OCI-LY7 (cell line): ENCODE data around the gene UNKL. TPM values are rescaled to one million over a fixed set of nuclear protein-coding genes. Genes with fewer than 3 reads are reported as not detected.

Experiments
- BruUV-seq: library from RNA; stranded (reverse); fragments of 400-500 nt; replicated peaks from 2 replicates; lab custom pipeline; 2021; lab: Mats Ljungman, UMichigan
- CTCF ChIA-PET: fragments of 300-600 bp; sonication (Branson Sonifier 250); formaldehyde crosslinking; loops from one replicate; lab custom pipeline; 2022; ENCODE audit warnings: antibody characterized with exemption; ENCODE audit not compliant: unreplicated experiment; lab: Charles Lee
- POLR2A ChIA-PET: fragments of 300-600 bp; sonication (Branson Sonifier 250); formaldehyde crosslinking; loops from one replicate; lab custom pipeline; 2022; ENCODE audit warnings: antibody characterized with exemption; lab: Charles Lee
- DNase-seq: peaks from one replicate; pipeline ENCODE4 v3.0.0-alpha.2; 2015; ENCODE audit warnings: low spot score
- H2AFZ ChIP-seq: fragments of 200-600 bp; sonication (generic), shearing (Covaris generic); 2 replicates; pipeline ENCODE4 v1.6.1; 2014; ENCODE audit warnings: mild to moderate bottlenecking, antibody characterized with exemption, low read length, moderate library complexity
- H3K27ac ChIP-seq: fragments of 200-600 bp; sonication (generic); 2 replicates; pipeline ENCODE4 v1.5.1; 2014; ENCODE audit warnings: mixed run types, low read depth, mild to moderate bottlenecking, moderate library complexity, low read length, inconsistent platforms; ENCODE audit not compliant: poor library complexity, severe bottlenecking
- H3K36me3 ChIP-seq: fragments of 200-600 bp; sonication (generic); 2 replicates; pipeline ENCODE4 v1.6.1; 2014; ENCODE audit warnings: mild to moderate bottlenecking, antibody characterized with exemption, low read length, moderate library complexity, mixed read lengths; ENCODE audit not compliant: insufficient read depth
- H3K4me1 ChIP-seq: fragments of 200-600 bp; sonication (generic); 2 replicates; pipeline ENCODE4 v1.5.1; 2014; ENCODE audit warnings: mild to moderate bottlenecking, low read length; ENCODE audit not compliant: insufficient read depth, poor library complexity, severe bottlenecking
- H3K4me2 ChIP-seq: fragments of 200-600 bp; sonication (generic); 2 replicates; pipeline ENCODE4 v1.6.1; 2014; ENCODE audit warnings: mild to moderate bottlenecking, low read length
- H3K4me3 ChIP-seq: fragments of 200-600 bp; sonication (generic); 2 replicates; pipeline ENCODE4 v1.5.1; 2014; ENCODE audit warnings: mild to moderate bottlenecking, low read depth, low read length; ENCODE audit not compliant: poor library complexity, severe bottlenecking
- H3K79me2 ChIP-seq: fragments of 200-600 bp; sonication (generic); 2 replicates; pipeline ENCODE4 v1.6.1; 2016; ENCODE audit warnings: low read depth, mild to moderate bottlenecking, low read length, moderate library complexity, mixed read lengths; ENCODE audit not compliant: insufficient read depth
- H3K9me2 ChIP-seq: fragments of 200-600 bp; sonication (generic); 2 replicates; pipeline ENCODE4 v1.6.1; 2016; ENCODE audit warnings: mild to moderate bottlenecking, low read length, mixed read lengths; ENCODE audit not compliant: insufficient read depth
- H3K9me3 ChIP-seq: fragments of 200-600 bp; sonication (generic); 2 replicates; pipeline ENCODE4 v1.6.1; 2014; ENCODE audit warnings: mild to moderate bottlenecking, mixed run types, low read length, mixed read lengths
- H4K20me1 ChIP-seq: fragments of 200-600 bp; sonication (generic); 2 replicates; pipeline ENCODE4 v1.6.1; 2014; ENCODE audit warnings: mild to moderate bottlenecking, antibody characterized with exemption, low read length, moderate library complexity, mixed read lengths; ENCODE audit not compliant: insufficient read depth
- EZH2phosphoT487 ChIP-seq: fragments of 200-600 bp; sonication (generic); IDR thresholded peaks from 2 replicates; pipeline ENCODE4 v1.6.1; 2018; ENCODE audit warnings: low read depth, borderline replicate concordance, mild to moderate bottlenecking, mixed run types, antibody characterized with exemption, low read length, moderate library complexity, mixed read lengths
- intact Hi-C: fragments of 100-400 bp; cut with micrococcal nuclease; formaldehyde crosslinking; loops from one replicate; pipeline ENCODE4 v1.10.0; 2022; ENCODE audit not compliant: unreplicated experiment
- total RNA-seq, 2 experiments: library from RNA; depleted of rRNA in 1 of 2; stranded (reverse); fragments of >200 nt in 1 of 2; shearing (Covaris generic) in 1 of 2; gene quantifications; 2 replicates each; pipeline ENCODE4 v1.2.3, GENCODE V29; 2014 to 2022
- TF ChIP-seq, protein P1 (sequence below): fragments of 200-600 bp; sonication (generic); conservative IDR thresholded peaks from 2 replicates; pipeline ENCODE4 v1.5.1; 2014; ENCODE audit warnings: mild to moderate bottlenecking, antibody characterized with exemption, low read length, moderate library complexity, mixed read lengths

The UNKL gene
- total RNA-seq, 2 experiments from 2014 or later = 31.0 to 33.7 TPM

GRCh38 chr16:1394367-1394951, 20.0 kb downstream of the UNKL start:
- no peak for DNase-seq

GRCh38 chr16:1393613-1394176, 20.8 kb downstream of the UNKL start:
- Histone ChIP-seq H3K4me1 (no peaks in the 10 kb centered on the region), H4K20me1 (no peaks in the 10 kb centered on the region), H3K27ac (no peak overlapping the region), H3K9me3 (no peaks in the 10 kb centered on the region), H3K9me2 (no peaks in the 10 kb centered on the region), H3K36me3 (no peaks in the 10 kb centered on the region), H3K4me3 (no peak overlapping the region), H2AFZ (no peak overlapping the region), H3K79me2 (no peaks in the 10 kb centered on the region), H3K4me2 (no peak overlapping the region)
- TF ChIP-seq EZH2phosphoT487 = no peak
- TF ChIP-seq, protein P1, sequence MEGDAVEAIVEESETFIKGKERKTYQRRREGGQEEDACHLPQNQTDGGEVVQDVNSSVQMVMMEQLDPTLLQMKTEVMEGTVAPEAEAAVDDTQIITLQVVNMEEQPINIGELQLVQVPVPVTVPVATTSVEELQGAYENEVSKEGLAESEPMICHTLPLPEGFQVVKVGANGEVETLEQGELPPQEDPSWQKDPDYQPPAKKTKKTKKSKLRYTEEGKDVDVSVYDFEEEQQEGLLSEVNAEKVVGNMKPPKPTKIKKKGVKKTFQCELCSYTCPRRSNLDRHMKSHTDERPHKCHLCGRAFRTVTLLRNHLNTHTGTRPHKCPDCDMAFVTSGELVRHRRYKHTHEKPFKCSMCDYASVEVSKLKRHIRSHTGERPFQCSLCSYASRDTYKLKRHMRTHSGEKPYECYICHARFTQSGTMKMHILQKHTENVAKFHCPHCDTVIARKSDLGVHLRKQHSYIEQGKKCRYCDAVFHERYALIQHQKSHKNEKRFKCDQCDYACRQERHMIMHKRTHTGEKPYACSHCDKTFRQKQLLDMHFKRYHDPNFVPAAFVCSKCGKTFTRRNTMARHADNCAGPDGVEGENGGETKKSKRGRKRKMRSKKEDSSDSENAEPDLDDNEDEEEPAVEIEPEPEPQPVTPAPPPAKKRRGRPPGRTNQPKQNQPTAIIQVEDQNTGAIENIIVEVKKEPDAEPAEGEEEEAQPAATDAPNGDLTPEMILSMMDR = no peak
- no peak for DNase-seq
- ChIA-PET POLR2A (no interaction called here), CTCF (no interaction called here)
- BruUV-seq = no TSS peak
- intact Hi-C loops = no loop called here

More at GRCh38 chr16:1394367-1394951, 20.0 kb downstream of the UNKL start:
- Histone ChIP-seq H3K9me2 (no peaks in the 10 kb centered on the region), H3K9me3 (no peaks in the 10 kb centered on the region), H3K4me1 (no peaks in the 10 kb centered on the region), H3K79me2 (no peaks in the 10 kb centered on the region), H3K27ac (no peak overlapping the region), H3K4me3 (no peak overlapping the region), H4K20me1 (no peaks in the 10 kb centered on the region), H3K4me2 (no peak overlapping the region), H3K36me3 (no peaks in the 10 kb centered on the region), H2AFZ (no peak overlapping the region)
- intact Hi-C loops = no loop called here
- POLR2A ChIA-PET = no interaction called here
- BruUV-seq = no TSS peak
- CTCF ChIA-PET = no interaction called here
- TF ChIP-seq, protein P1 = no peak
- no peak for TF ChIP-seq EZH2phosphoT487

DNA sequence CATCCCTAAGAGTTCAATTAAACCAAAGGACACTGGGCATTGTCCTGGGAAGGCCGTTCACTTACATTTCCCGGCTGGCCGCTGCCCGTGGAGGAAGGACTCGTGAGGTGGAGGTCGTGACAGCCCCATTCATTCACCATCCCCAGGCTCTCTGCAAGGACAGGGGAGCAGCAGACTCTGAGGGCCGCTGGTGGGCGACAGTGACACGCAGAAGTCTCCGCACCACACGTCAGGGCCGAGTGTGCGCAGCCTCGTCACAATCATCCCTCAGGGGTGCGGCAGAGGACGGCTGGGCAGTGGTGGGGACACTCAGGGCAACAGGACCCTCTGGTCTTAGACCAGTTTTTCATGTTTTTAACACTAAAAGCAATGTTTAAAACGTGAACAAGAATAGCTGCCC, 21.7 kb downstream of the UNKL start:
- no peaks in the 10 kb centered on the region for H3K36me3 ChIP-seq
- BruUV-seq = no TSS peak

More for the DNA sequence above, 21.7 kb downstream of the UNKL start:
- Histone ChIP-seq H3K79me2 (no peaks in the 10 kb centered on the region), H3K4me2 (no peak overlapping the region), H3K4me3 (no peak overlapping the region), H4K20me1 (no peaks in the 10 kb centered on the region), H2AFZ (no peak overlapping the region), H3K9me3 (no peaks in the 10 kb centered on the region), H3K27ac (no peak overlapping the region), H3K4me1 (no peaks in the 10 kb centered on the region), H3K9me2 (no peaks in the 10 kb centered on the region)
- intact Hi-C loops = no loop called here
- ChIA-PET CTCF (no interaction called here), POLR2A (no interaction called here)
- DNase-seq = no peak
- no peak for TF ChIP-seq EZH2phosphoT487
- TF ChIP-seq, protein P1 = no peak
